Measurements from ENCODE around the gene PA2G4.

Gene PA2G4

DNA sequence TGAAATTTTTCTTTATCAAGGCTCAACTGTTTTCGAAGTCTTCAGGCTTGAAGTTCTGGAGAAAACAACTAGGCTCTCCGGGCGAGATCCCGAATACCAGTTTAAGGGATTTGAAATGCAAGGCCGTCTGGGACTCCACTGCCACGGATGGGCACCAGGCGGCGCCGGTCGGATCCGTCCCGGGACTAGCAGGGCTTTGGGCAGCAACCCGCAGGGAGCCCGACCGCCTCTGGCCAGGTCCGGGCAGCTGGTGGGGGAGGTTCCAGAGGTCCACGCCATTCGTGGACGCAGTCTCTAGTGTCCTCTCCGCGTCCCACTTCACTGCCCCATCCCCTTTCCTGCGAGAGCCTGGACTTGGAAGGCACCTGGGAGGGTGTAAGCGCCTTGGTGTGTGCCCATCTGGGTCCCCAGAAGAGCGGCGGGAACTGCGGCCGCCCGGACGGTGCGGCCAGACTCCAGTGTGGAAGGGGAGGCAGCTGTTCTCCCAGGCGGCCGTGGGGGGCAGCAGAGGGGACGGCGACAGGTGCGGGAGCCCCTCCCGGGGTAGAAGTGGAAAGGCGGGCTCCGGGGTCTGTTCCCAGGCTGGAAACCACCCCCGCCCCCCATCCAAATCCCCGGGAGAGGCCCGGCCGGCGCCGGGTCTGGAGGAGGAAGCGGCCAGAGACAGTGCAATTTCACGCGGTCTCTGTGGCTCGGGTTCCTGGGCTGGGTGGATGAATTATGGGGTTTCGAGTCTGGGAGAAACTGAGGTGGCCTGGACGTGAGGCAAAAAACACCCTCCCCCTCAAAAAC is 25.2 kb upstream of the PA2G4 start:
- TF ChIP-seq SNAI2 (CRISPR knock-in tag; IDR thresholded peaks at IDR 0.05) (peak; percentile 98), TSHZ2 (CRISPR knock-in tag; IDR thresholded peaks at IDR 0.05) (0 out of 2 replicates have a peak, but pooled peaks have one; percentile 40), OSR1 (CRISPR knock-in tag; IDR thresholded peaks at IDR 0.05) (no peak)
- peak; percentile 94 for ATAC-seq

DNA sequence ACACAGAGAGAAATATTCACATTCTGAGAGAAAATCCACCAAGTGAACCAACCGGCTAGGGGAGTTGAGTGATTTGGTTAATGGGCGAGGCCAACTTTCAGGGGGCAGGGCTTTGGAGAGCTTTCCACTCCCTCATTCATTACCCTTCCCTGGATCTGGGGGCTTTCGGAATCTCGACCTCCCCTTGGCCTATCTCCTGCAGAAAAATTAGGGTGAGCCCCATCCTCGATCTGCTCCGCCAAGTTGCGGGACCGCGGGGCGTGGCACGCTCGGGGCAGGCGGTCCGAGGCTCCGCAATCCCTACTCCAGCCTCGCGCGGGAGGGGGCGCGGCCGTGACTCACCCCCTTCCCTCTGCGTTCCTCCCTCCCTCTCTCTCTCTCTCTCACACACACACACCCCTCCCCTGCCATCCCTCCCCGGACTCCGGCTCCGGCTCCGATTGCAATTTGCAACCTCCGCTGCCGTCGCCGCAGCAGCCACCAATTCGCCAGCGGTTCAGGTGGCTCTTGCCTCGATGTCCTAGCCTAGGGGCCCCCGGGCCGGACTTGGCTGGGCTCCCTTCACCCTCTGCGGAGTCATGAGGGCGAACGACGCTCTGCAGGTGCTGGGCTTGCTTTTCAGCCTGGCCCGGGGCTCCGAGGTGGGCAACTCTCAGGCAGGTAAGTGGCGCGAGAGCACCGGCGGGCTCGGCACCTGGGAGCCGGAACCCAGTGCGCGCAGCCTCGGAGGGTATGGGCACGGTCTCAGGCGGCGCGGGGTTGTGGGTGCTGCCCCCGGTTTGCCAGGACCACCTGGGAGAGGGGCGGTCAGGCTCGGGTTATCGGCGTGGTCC is 24.4 kb upstream of the PA2G4 start, which contains the start of gene ERBB3:
ERBB3 (plus strand) TSS at position 443 of the 833 bp plus-strand sequence; CDS start at position 579, 136 bp downstream.
- TF ChIP-seq PATZ1 (CRISPR knock-in tag; IDR thresholded peaks at IDR 0.05; ENCODE audit: borderline replicate concordance) (peak; percentile 70; the same call in 1 of the 2 replicates), TCF4 (CRISPR knock-in tag; IDR thresholded peaks at IDR 0.05; ENCODE audit: borderline replicate concordance) (no peak), ZNF565 (CRISPR knock-in tag; conservative IDR thresholded peaks at IDR 0.05; ENCODE audit: low read depth) (no peak), CREB5 (CRISPR knock-in tag; IDR thresholded peaks at IDR 0.05; ENCODE audit: low read depth) (no peak)
- peak; percentile 80 for ATAC-seq

DNA sequence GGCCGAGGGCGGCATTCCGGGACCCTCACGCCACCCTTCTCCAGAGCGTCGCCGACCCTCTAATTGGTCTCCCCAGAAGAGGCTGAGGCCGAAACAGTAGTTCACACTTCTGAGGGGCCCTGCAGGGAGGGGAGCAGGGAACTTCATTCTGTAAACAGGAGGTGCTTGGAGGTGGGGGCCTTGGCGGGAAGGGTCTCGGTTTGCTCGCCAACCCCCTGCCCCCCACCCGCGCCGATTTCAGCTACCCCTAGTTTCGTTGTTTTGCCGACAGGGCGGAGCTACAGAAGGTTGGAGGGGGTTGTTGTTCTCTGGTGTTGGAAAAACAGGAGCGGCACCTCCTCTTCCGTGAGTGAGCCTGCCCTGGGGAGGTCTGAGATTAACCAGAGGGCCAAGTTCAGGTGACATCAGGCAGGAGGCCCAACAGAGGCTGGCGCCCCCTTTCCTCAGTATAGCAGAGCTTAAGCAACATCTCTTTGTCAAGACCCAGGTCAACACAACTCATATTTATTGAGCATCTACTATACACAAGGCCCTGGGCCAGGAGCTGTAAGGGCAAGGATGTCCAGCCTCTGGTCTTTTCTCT is 23.7 kb upstream of the PA2G4 start:
- TF ChIP-seq TCF4 (CRISPR knock-in tag; IDR thresholded peaks at IDR 0.05; ENCODE audit: borderline replicate concordance) (no peak), TOX (CRISPR knock-in tag; IDR thresholded peaks at IDR 0.05; ENCODE audit: borderline replicate concordance) (no peak), SNAI2 (CRISPR knock-in tag; IDR thresholded peaks at IDR 0.05) (no peak), ZC3H10 (CRISPR knock-in tag; IDR thresholded peaks at IDR 0.05) (no peak), CSDC2 (CRISPR knock-in tag; IDR thresholded peaks at IDR 0.05) (no peak), CSRNP3 (CRISPR knock-in tag; IDR thresholded peaks at IDR 0.05) (no peak), ESRRG (CRISPR knock-in tag; IDR thresholded peaks at IDR 0.05) (no peak)
- ATAC-seq, result no peak

DNA sequence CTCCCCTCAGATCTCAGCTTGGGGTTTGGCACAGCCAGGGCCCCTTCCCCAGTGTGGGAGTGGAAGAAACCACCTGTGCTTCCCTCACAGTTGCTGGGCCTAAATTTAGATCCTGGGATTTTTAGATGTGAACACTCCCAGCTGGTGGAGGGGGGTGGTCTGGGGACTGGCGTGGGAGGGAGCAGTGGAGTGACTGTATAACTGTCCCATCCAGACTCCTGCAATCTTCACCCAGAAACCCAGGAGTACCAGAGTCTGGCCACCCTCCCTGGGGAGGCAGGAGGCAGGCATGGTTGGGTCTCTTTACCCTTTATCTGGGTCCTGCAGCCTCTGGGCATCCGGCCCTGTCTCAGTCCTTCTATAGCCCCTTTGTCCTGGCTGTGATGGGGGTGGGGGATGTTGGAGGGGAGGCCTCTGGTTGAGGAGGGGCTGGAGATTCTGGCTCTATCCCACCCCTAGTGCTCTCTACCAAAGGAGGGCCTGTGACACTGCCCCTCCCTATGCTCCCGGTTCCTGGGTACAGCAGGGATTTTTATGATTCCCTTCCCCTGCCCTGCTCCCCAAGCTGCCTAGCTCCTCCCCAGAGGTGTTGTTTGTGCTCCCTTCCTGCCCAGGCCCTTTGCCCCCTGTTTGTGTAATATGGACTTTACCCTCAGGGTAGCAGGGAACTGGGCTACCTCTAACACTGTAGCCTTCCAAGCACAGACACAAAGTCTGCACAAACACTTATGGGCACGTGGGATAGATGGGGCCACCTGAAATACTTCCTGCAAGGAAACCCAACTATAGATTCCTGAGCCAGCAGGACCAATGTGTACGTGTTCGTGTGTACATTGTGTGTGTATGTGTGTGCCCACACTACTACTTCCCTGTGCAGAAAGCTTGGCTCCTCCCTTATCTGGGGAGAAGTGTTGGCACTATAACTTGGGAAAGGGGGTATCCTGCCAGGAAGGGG is 22.7 kb upstream of the PA2G4 start:
- no peak for ATAC-seq
- no peak for TF ChIP-seq BACH2 (CRISPR knock-in tag; IDR thresholded peaks at IDR 0.05; ENCODE audit: borderline replicate concordance)

- ATAC-seq, result no peak
- no peak for TF ChIP-seq CREB5 (CRISPR knock-in tag; IDR thresholded peaks at IDR 0.05; ENCODE audit: low read depth)
- TF ChIP-seq TSHZ2 (CRISPR knock-in tag; IDR thresholded peaks at IDR 0.05), result no peak
- TF ChIP-seq OSR1 (CRISPR knock-in tag; IDR thresholded peaks at IDR 0.05), result no peak
- no peak for TF ChIP-seq GLIS3 (CRISPR knock-in tag; IDR thresholded peaks at IDR 0.05)
- TF ChIP-seq ZNF565 (CRISPR knock-in tag; conservative IDR thresholded peaks at IDR 0.05; ENCODE audit: low read depth), result no peak
- no peak for TF ChIP-seq CSRNP3 (CRISPR knock-in tag; IDR thresholded peaks at IDR 0.05)
Measured at GRCh38 chr12:56082382-56082781, 22.0 kb upstream of the PA2G4 start.
